SK-N-SH treated with all-trans-retinoic acid at 6 μM for 48 hours (cell line): Measurements from ENCODE around the gene GALNT13.

ENCODE experiments used
- ATAC-seq: fragments of 200-7000 bp; cut with Tn5 transposase; 3 replicates; pipeline ENCODE4 v1.9.1; 2020; ENCODE audit warnings: mild to moderate bottlenecking, moderate library complexity
- ARNTL ChIP-seq: fragments of 450-650 bp; formaldehyde crosslinking; IDR thresholded peaks from 2 replicates; pipeline ENCODE4 v1.5.0; 2020; ENCODE audit warnings: low read depth, mild to moderate bottlenecking, moderate library complexity, borderline replicate concordance
- BACH2 ChIP-seq: fragments of 250-450 bp; sonication (Bioruptor Pico); IDR thresholded peaks from 2 replicates; pipeline ENCODE4 v1.9.0; 2021; ENCODE audit warnings: mild to moderate bottlenecking, borderline replicate concordance
- CREB5 ChIP-seq: fragments of 250-450 bp; sonication (Bioruptor Pico); IDR thresholded peaks from 2 replicates; pipeline ENCODE4 v1.5.1; 2020; ENCODE audit warnings: low read depth, mild to moderate bottlenecking, moderate library complexity
- CSDC2 ChIP-seq: fragments of 250-450 bp; sonication (Bioruptor Pico); IDR thresholded peaks from 2 replicates; pipeline ENCODE4 v1.5.0; 2020; ENCODE audit warnings: mild to moderate bottlenecking, moderate library complexity
- CSRNP3 ChIP-seq: fragments of 250-450 bp; sonication (Bioruptor Pico); IDR thresholded peaks from 2 replicates; pipeline ENCODE4 v1.5.1; 2021; ENCODE audit warnings: mild to moderate bottlenecking, moderate library complexity
- ESRRG ChIP-seq: fragments of 250-450 bp; sonication (Bioruptor Pico); IDR thresholded peaks from 2 replicates; pipeline ENCODE4 v1.6.1; 2021; ENCODE audit warnings: mild to moderate bottlenecking
- GLIS3 ChIP-seq: fragments of 250-450 bp; sonication (Bioruptor Pico); IDR thresholded peaks from 2 replicates; pipeline ENCODE4 v1.5.0; 2020; ENCODE audit warnings: mild to moderate bottlenecking, moderate library complexity
- ISL1 ChIP-seq: fragments of 250-450 bp; sonication (Bioruptor Pico); IDR thresholded peaks from 2 replicates; pipeline ENCODE4 v2.1.2; 2022; ENCODE audit warnings: mild to moderate bottlenecking, moderate library complexity
- PATZ1 ChIP-seq: fragments of 250-450 bp; sonication (Bioruptor Pico); IDR thresholded peaks from 2 replicates; pipeline ENCODE4 v1.8.0; 2020; ENCODE audit warnings: mild to moderate bottlenecking, moderate library complexity, borderline replicate concordance
- PPARA ChIP-seq: fragments of 250-450 bp; sonication (Bioruptor Pico); IDR thresholded peaks from 2 replicates; pipeline ENCODE4 v1.5.0; 2020; ENCODE audit warnings: mild to moderate bottlenecking, borderline replicate concordance
- SNAI2 ChIP-seq: fragments of 250-450 bp; sonication (Bioruptor Pico); IDR thresholded peaks from 2 replicates; pipeline ENCODE4 v1.5.0; 2020; ENCODE audit warnings: mild to moderate bottlenecking, moderate library complexity
- TCF4 ChIP-seq: fragments of 250-450 bp; sonication (Bioruptor Pico); IDR thresholded peaks from 2 replicates; pipeline ENCODE4 v1.8.0; 2021; ENCODE audit warnings: mild to moderate bottlenecking, moderate library complexity, borderline replicate concordance
- TOX ChIP-seq: fragments of 250-450 bp; sonication (Bioruptor Pico); IDR thresholded peaks from 2 replicates; pipeline ENCODE4 v1.8.0; 2021; ENCODE audit warnings: mild to moderate bottlenecking, moderate library complexity, borderline replicate concordance
- TSHZ2 ChIP-seq: fragments of 250-450 bp; sonication (Bioruptor Pico); IDR thresholded peaks from 2 replicates; pipeline ENCODE4 v1.5.0; 2020; ENCODE audit warnings: mild to moderate bottlenecking, moderate library complexity
- ZFP3 ChIP-seq: fragments of 250-450 bp; sonication (Bioruptor Pico); IDR thresholded peaks from 2 replicates; pipeline ENCODE4 v1.5.0; 2020; ENCODE audit warnings: mild to moderate bottlenecking, moderate library complexity
- ZFP30 ChIP-seq: fragments of 450-650 bp; formaldehyde crosslinking; IDR thresholded peaks from 2 replicates; pipeline ENCODE4 v1.5.0; 2022; ENCODE audit warnings: mild to moderate bottlenecking, moderate library complexity
- ZNF565 ChIP-seq: fragments of 450-650 bp; formaldehyde crosslinking; conservative IDR thresholded peaks from 2 replicates; pipeline ENCODE4 v1.5.0; 2020; ENCODE audit warnings: low read depth, mild to moderate bottlenecking, moderate library complexity
- ZNF70 ChIP-seq: fragments of 450-650 bp; formaldehyde crosslinking; IDR thresholded peaks from 2 replicates; pipeline ENCODE4 v1.5.0; 2020; ENCODE audit warnings: mild to moderate bottlenecking, moderate library complexity

GALNT13 gene

GRCh38 chr2:153912798-153913396 is 41.2 kb downstream of the GALNT13 start (continued):
- TF ChIP-seq PATZ1 = no peak
- TF ChIP-seq TCF4 (CRISPR knock-in tag) = no peak
- no peak for TF ChIP-seq ZFP3
- TF ChIP-seq, all 23 proteins: peak for 0

GRCh38 chr2:153917570-153917969 is 45.8 kb downstream of the GALNT13 start:
- no peak for ATAC-seq
- TF ChIP-seq PPARA (no peak), ZNF565 (no peak), ZFP3 (no peak), BACH2 (CRISPR knock-in tag) (no peak), ZFP30 (CRISPR knock-in tag) (no peak), CSDC2 (no peak), GLIS3 (CRISPR knock-in tag) (no peak), CREB5 (CRISPR knock-in tag) (no peak), ISL1 (CRISPR knock-in tag) (no peak), SNAI2 (CRISPR knock-in tag) (no peak), ESRRG (CRISPR knock-in tag) (no peak), TSHZ2 (CRISPR knock-in tag) (no peak)

GRCh38 chr2:153935511-153935910 is 63.8 kb downstream of the GALNT13 start:
- no peak for ATAC-seq
- TF ChIP-seq SNAI2 (CRISPR knock-in tag) (no peak), ZFP30 (CRISPR knock-in tag) (no peak), ZFP3 (no peak), BACH2 (CRISPR knock-in tag) (no peak), PPARA (no peak), ESRRG (CRISPR knock-in tag) (no peak), ARNTL (CRISPR knock-in tag) (no peak), ZNF70 (no peak), GLIS3 (CRISPR knock-in tag) (no peak), CSDC2 (no peak), TOX (CRISPR knock-in tag) (no peak), PATZ1 (no peak), CSRNP3 (no peak)

- no peak for ATAC-seq
- TF ChIP-seq PATZ1 (no peak), GLIS3 (CRISPR knock-in tag) (no peak), ZNF70 (no peak), TCF4 (CRISPR knock-in tag) (no peak), ISL1 (CRISPR knock-in tag) (no peak)
These were observed 67.5 kb downstream of the GALNT13 start for GRCh38 chr2:153939124-153939796.
